Panc1 (cell line): ENCODE measurements around the gene NXPH3. TPM values are rescaled to one million over a fixed set of nuclear protein-coding genes. Genes with fewer than 3 reads are reported as not detected.

Source experiments
- ATAC-seq: fragments of 200-7000 bp; cut with Tn5 transposase; 2 replicates; pipeline ENCODE4 v1.9.1; 2020; ENCODE audit warnings: mild to moderate bottlenecking, moderate library complexity
- BruUV-seq: library from RNA; stranded (reverse); fragments of 400-500 nt; replicated peaks from 2 replicates; lab custom pipeline; 2021; lab: Mats Ljungman, UMichigan
- CTCF ChIA-PET: fragments of 300-600 bp; sonication (Branson Sonifier 250); formaldehyde crosslinking; loops from one replicate; lab custom pipeline; 2022; ENCODE audit warnings: antibody characterized with exemption; lab: Charles Lee
- POLR2A ChIA-PET: fragments of 300-600 bp; sonication (Branson Sonifier 250); formaldehyde crosslinking; loops from one replicate; lab custom pipeline; 2022; ENCODE audit warnings: antibody characterized with exemption; lab: Charles Lee
- DNase-seq: peaks from one replicate; pipeline ENCODE4 v3.0.0-alpha.2; 2010; ENCODE audit warnings: low read depth, low spot score
- H3K27ac ChIP-seq: 2 replicates; pipeline ENCODE4 v1.5.1; 2011; ENCODE audit warnings: mild to moderate bottlenecking, low read length, inconsistent platforms
- H3K27me3 ChIP-seq: fragments of 200-500 bp; sonication (Bioruptor generic); 2 replicates; pipeline ENCODE4 v1.6.0; 2014; ENCODE audit warnings: low read length, inconsistent platforms; ENCODE audit not compliant: control insufficient read depth, insufficient read depth
- H3K36me3 ChIP-seq: fragments of 200-500 bp; sonication (Bioruptor generic); 2 replicates; pipeline ENCODE4 v1.5.1; 2014; ENCODE audit warnings: inconsistent platforms, mild to moderate bottlenecking, low read length, moderate library complexity; ENCODE audit not compliant: control insufficient read depth, insufficient read depth
- H3K4me1 ChIP-seq: 2 replicates; pipeline ENCODE4 v1.5.1; 2011; ENCODE audit warnings: inconsistent platforms, mild to moderate bottlenecking, low read length, moderate library complexity; ENCODE audit not compliant: control insufficient read depth, insufficient read depth
- H3K4me3 ChIP-seq, 2 experiments: 2 replicates each; pipeline ENCODE4 v1.5.1; 2011 to 2012; ENCODE audit warnings: low read depth in 2 of 2, low read length in 2 of 2, mild to moderate bottlenecking in 2 of 2, inconsistent platforms in 1 of 2, moderate library complexity in 1 of 2
- H3K9me3 ChIP-seq: fragments of 200-500 bp; sonication (Bioruptor generic); 2 replicates; pipeline ENCODE4 v1.5.1; 2014; ENCODE audit warnings: low read depth, mild to moderate bottlenecking, inconsistent platforms, low read length, moderate library complexity; ENCODE audit not compliant: control insufficient read depth, insufficient read depth
- CTCF ChIP-seq: fragments of 450-650 bp; IDR thresholded peaks from 2 replicates; pipeline ENCODE4 v1.5.1; 2017; ENCODE audit warnings: mild to moderate bottlenecking
- POLR2AphosphoS5 ChIP-seq: IDR thresholded peaks from 2 replicates; pipeline ENCODE4 v1.6.1; 2012; ENCODE audit warnings: mild to moderate bottlenecking, low read depth, low read length, moderate library complexity
- REST ChIP-seq, 2 experiments: IDR thresholded peaks; 2 replicates each; pipeline ENCODE4 v1.6.1; 2011 to 2012; ENCODE audit warnings: low read depth in 2 of 2, control low read depth in 1 of 2, low read length in 1 of 2, mild to moderate bottlenecking in 1 of 2, moderate library complexity in 1 of 2; ENCODE audit not compliant: insufficient read depth in 1 of 2
- SIN3A ChIP-seq: IDR thresholded peaks from 2 replicates; pipeline ENCODE4 v1.6.1; 2012; ENCODE audit warnings: low read depth, mild to moderate bottlenecking, low read length, moderate library complexity, borderline replicate concordance; ENCODE audit not compliant: insufficient read depth
- TCF7L2 ChIP-seq: IDR thresholded peaks from 2 replicates; pipeline ENCODE4 v1.6.1; 2011; ENCODE audit warnings: mild to moderate bottlenecking, low read depth, low read length, inconsistent platforms
- in situ Hi-C: cut with HindIII; loops from 2 replicates; pipeline ENCODE4 v1.10.0; 2016; ENCODE audit warnings: low sequenced_read_pairs, low pct_unique_long_range_greater_than_20kb
- intact Hi-C: fragments of 100-400 bp; cut with micrococcal nuclease; formaldehyde crosslinking; loops from one replicate; pipeline ENCODE4 v1.10.0; 2022; ENCODE audit not compliant: unreplicated experiment
- total RNA-seq: library from RNA; stranded (reverse); gene quantifications from one replicate; pipeline ENCODE4 v1.2.1, GENCODE V29; 2021; ENCODE audit not compliant: unreplicated experiment

The NXPH3 gene
- total RNA-seq, 1 experiment from 2014 or later, result 0.57 TPM

- ATAC-seq, result no peak
- Histone ChIP-seq H3K4me1 (peaks cover 15% of the 10 kb centered on the region), H3K9me3 (no peaks in the 10 kb centered on the region), H3K36me3 (no peaks in the 10 kb centered on the region), H3K4me3 (peak overlapping the region; percentile 32 to 50), H3K27ac (no peak overlapping the region), H3K27me3 (no peaks in the 10 kb centered on the region)
- ChIA-PET POLR2A (no interaction called here), CTCF (interaction anchor here (0.6 to 1.1 kb wide), 3 partner anchors 18 to 129 kb away, joined by 3 to 4 read pairs (median 4); no protein-coding TSS in a partner anchor)
- TF ChIP-seq REST (IDR thresholded peaks at IDR 0.05; ENCODE audit: insufficient read depth in 1 of 2, low read depth in 2 of 2, low read length in 1 of 2) (no peak), SIN3A (no peak), TCF7L2 (no peak), POLR2AphosphoS5 (no peak), CTCF (no peak)
- no TSS peak for BruUV-seq
- DNase-seq, result no peak
- intact Hi-C loops (loop anchor here (5.0 to 10.0 kb wide), 2 partner anchors 280 to 422 kb away; partner anchors contain the start of gene DLX3), in situ Hi-C loops (no loop called here)
Measured at GRCh38 chr17:49574945-49575678, 559 bp upstream of the NXPH3 start.

GRCh38 chr17:49576088-49576916, 631 bp downstream of the NXPH3 start:
- CTCF ChIA-PET, result interaction anchor here (0.6 kb wide), 1 partner anchor 170 kb away, joined by 3 read pairs; no protein-coding TSS in a partner anchor
- Histone ChIP-seq H3K4me1 (peaks cover 11% of the 10 kb centered on the region), H3K27me3 (no peaks in the 10 kb centered on the region), H3K36me3 (no peaks in the 10 kb centered on the region), H3K27ac (no peak overlapping the region), H3K4me3 (peak overlapping the region; percentile 50 to 69), H3K9me3 (no peaks in the 10 kb centered on the region)
- in situ Hi-C loops (no loop called here), intact Hi-C loops (loop anchor here (10.0 kb wide), 1 partner anchor 278 kb away; no protein-coding TSS in a partner anchor)
- peak; percentile 71 for ATAC-seq
- TF ChIP-seq SIN3A (0 out of 2 replicates have a peak, but pooled peaks have one; percentile 58), POLR2AphosphoS5 (no peak)
- no TSS peak for BruUV-seq
- POLR2A ChIA-PET, result no interaction called here
- no peak for DNase-seq
